Tibial nerve (tissue), 4 donors: ENCODE results near the gene IRF3. TPM values are rescaled to one million over a fixed set of nuclear protein-coding genes. Genes with fewer than 3 reads are reported as not detected.

ENCODE experiments used
- DNase-seq, 2 donors: peaks; one replicate each; pipeline ENCODE4 v3.0.0-alpha.2; 2019; ENCODE audit warnings: low spot score in 2 of 2
- H3K27ac ChIP-seq, 4 donors: fragments of 200-600 bp; sonication (generic) in 3 of 4; one replicate each; pipeline ENCODE4 v1.5.1; 2017 to 2019; ENCODE audit warnings: mild to moderate bottlenecking in 1 of 4
- H3K27me3 ChIP-seq, 2 donors: fragments of 200-600 bp; sonication (generic) in 1 of 2; one replicate each; pipeline versions ENCODE4 v1.5.1 to v1.6.0; 2017 to 2019
- H3K36me3 ChIP-seq, 3 donors: fragments of 200-600 bp; sonication (generic); one replicate each; pipeline ENCODE4 v1.5.1; 2018 to 2019
- H3K4me1 ChIP-seq, 4 donors: fragments of 200-600 bp; sonication (generic) in 3 of 4; one replicate each; pipeline ENCODE4 v1.5.1; 2017 to 2019
- H3K4me3 ChIP-seq, 4 donors: fragments of 200-600 bp; sonication (generic) in 3 of 4; one replicate each; pipeline ENCODE4 v1.5.1; 2017 to 2019; ENCODE audit warnings: mild to moderate bottlenecking in 1 of 4, moderate library complexity in 1 of 4
- H3K9me3 ChIP-seq, 4 donors: fragments of 200-600 bp; sonication (generic) in 3 of 4; one replicate each; pipeline ENCODE4 v1.5.1; 2017 to 2019
- EP300 ChIP-seq, 2 donors: sonication (generic); formaldehyde crosslinking; IDR thresholded peaks; one replicate each; pipeline ENCODE4 v1.6.1; 2017; ENCODE audit warnings: antibody characterized with exemption in 2 of 2, mild to moderate bottlenecking in 1 of 2
- POLR2A ChIP-seq, 2 donors: fragments of 450-650 bp; IDR thresholded peaks; one replicate each; pipeline ENCODE4 v1.6.1; 2017; ENCODE audit warnings: antibody characterized with exemption in 2 of 2, mild to moderate bottlenecking in 2 of 2, moderate library complexity in 2 of 2
- WGBS, 2 donors: methylation state at CpG; one replicate each; pipeline ENCODE4 v1.1.5; 2018; 5-methylcytosine and 5-hydroxymethylcytosine counted together
- total RNA-seq, 4 donors: library from RNA; depleted of rRNA; stranded (reverse); fragments of >200 nt; gene quantifications; one replicate each; pipeline ENCODE4 v1.1.0, GENCODE V29; 2016
- TF ChIP-seq, protein P1 (sequence below), 5 experiments: fragments of 200-600 bp in 3 of 5; fragments of 450-650 bp in 2 of 5; sonication (generic) in 3 of 5; IDR thresholded peaks; one replicate each; pipeline ENCODE4 v1.5.1; 2016 to 2019; ENCODE audit warnings: antibody characterized with exemption in 5 of 5, mild to moderate bottlenecking in 3 of 5, moderate library complexity in 2 of 5

Gene IRF3
- total RNA-seq, 4 donors from 2014 or later, result 41.4 to 85.2 (median 72.4) TPM

DNA sequence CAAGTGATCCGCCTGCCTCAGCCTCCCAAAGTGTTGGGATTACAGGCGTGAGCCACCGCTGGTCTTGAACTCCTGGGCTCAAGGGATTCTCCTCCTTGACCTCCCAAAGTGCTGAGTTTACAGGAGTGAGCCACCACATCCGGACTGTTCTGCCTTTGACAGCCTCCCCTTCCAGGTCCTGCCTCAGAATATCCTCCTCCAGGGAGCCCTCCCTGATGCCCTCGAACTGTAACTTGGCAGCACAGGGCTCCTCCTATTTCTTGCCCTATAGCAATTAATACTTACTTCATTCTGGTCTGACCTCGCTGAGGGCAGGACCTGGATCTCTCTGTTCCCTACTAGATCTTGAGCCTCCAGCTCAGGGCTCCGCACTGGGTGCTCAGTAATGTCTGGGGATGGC lies 31.2 kb upstream of the IRF3 start:
- H3K27me3 ChIP-seq, result peaks cover 0 to 21% of the 10 kb centered on the region in 2 donors
- no peak overlapping the region for H3K27ac ChIP-seq
- DNase-seq, result no peak
- TF ChIP-seq EP300 (IDR thresholded peaks at IDR 0.05), result no peak
- no peak for TF ChIP-seq POLR2A (IDR thresholded peaks at IDR 0.05)
- TF ChIP-seq, protein P1, sequence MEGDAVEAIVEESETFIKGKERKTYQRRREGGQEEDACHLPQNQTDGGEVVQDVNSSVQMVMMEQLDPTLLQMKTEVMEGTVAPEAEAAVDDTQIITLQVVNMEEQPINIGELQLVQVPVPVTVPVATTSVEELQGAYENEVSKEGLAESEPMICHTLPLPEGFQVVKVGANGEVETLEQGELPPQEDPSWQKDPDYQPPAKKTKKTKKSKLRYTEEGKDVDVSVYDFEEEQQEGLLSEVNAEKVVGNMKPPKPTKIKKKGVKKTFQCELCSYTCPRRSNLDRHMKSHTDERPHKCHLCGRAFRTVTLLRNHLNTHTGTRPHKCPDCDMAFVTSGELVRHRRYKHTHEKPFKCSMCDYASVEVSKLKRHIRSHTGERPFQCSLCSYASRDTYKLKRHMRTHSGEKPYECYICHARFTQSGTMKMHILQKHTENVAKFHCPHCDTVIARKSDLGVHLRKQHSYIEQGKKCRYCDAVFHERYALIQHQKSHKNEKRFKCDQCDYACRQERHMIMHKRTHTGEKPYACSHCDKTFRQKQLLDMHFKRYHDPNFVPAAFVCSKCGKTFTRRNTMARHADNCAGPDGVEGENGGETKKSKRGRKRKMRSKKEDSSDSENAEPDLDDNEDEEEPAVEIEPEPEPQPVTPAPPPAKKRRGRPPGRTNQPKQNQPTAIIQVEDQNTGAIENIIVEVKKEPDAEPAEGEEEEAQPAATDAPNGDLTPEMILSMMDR (IDR thresholded peaks at IDR 0.05), result no peak
- WGBS, 2 donors, result 88 to 96% methylated on average over 7 of the region's 7 CpGs
- no peaks in the 10 kb centered on the region for H3K9me3 ChIP-seq
- no peaks in the 10 kb centered on the region for H3K36me3 ChIP-seq
- no peak overlapping the region for H3K4me3 ChIP-seq
- no peaks in the 10 kb centered on the region for H3K4me1 ChIP-seq

- DNase-seq, result no peak
- Histone ChIP-seq H3K27me3 (peaks cover 0 to 24% of the 10 kb centered on the region in 2 donors), H3K9me3 (no peaks in the 10 kb centered on the region), H3K4me3 (no peak overlapping the region), H3K36me3 (no peaks in the 10 kb centered on the region), H3K4me1 (peaks cover 0 to 7% (median 3%) of the 10 kb centered on the region in 4 donors), H3K27ac (no peak overlapping the region)
- TF ChIP-seq POLR2A (IDR thresholded peaks at IDR 0.05), result no peak
- WGBS, 2 donors, result 76 to 93% methylated on average over 6 of the region's 6 CpGs
These were observed 30.5 kb upstream of the IRF3 start for GRCh38 chr19:49696115-49696514.

DNA sequence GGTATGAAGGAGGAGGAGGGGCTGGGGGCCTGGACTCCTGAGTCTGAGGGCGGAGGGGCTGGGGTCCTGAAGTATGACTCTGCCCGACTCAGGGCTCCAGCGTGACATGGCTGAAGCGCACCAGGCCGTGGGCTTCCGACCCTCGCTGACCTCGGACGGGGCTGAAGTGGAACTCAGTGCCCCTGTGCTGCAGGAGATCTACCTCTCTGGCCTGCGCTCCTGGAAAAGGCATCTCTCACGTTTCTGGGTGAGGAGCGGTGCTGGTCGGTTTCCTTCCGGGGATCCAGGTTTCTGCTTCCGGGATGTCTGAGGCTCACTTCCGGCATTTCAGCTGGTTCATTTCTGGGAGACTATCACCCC lies 26.5 kb upstream of the IRF3 start:
- WGBS, 2 donors, result 65 to 74% methylated on average over 16 of the region's 16 CpGs
- peaks cover 0 to 27% (median 10%) of the 10 kb centered on the region in 4 donors for H3K4me1 ChIP-seq
- peak overlapping the region in 1 of 4 donors; percentile 49 for H3K4me3 ChIP-seq
- TF ChIP-seq POLR2A (IDR thresholded peaks at IDR 0.05) (no peak), EP300 (IDR thresholded peaks at IDR 0.05) (no peak)
- TF ChIP-seq, protein P1 (IDR thresholded peaks at IDR 0.05), result no peak
- H3K36me3 ChIP-seq, result peaks cover 0 to 18% (median 0%) of the 10 kb centered on the region in 3 donors
- no peak for DNase-seq
- H3K27ac ChIP-seq, result no peak overlapping the region
- H3K27me3 ChIP-seq, result peaks cover 0 to 39% of the 10 kb centered on the region in 2 donors
- H3K9me3 ChIP-seq, result no peaks in the 10 kb centered on the region

GRCh38 chr19:49691243-49692146 lies 25.8 kb upstream of the IRF3 start:
- Histone ChIP-seq H3K4me1 (peaks cover 0 to 27% (median 10%) of the 10 kb centered on the region in 4 donors), H3K27me3 (peaks cover 0 to 39% of the 10 kb centered on the region in 2 donors), H3K9me3 (no peaks in the 10 kb centered on the region), H3K36me3 (peaks cover 0 to 24% (median 0%) of the 10 kb centered on the region in 3 donors), H3K27ac (no peak overlapping the region), H3K4me3 (peak overlapping the region; percentile 24 to 49 (median 35))
- WGBS, 2 donors, result 6 to 13% methylated on average over 23 to 28 of the region's 39 CpGs
- DNase-seq, result no peak
- TF ChIP-seq EP300 (IDR thresholded peaks at IDR 0.05) (no peak), POLR2A (IDR thresholded peaks at IDR 0.05) (no peak)
- TF ChIP-seq, protein P1 (IDR thresholded peaks at IDR 0.05), result no peak

GRCh38 chr19:49690656-49691242 lies 25.1 kb upstream of the IRF3 start, which contains the start of gene CPT1C:
TSS of gene CPT1C (plus strand) at chr19:49691116. CDS start at chr19:49692253, 1,137 bp downstream.
- 2 to 5% methylated on average over 38 of the region's 38 CpGs for WGBS, 2 donors
- peak; percentile 47 to 70 for DNase-seq
- Histone ChIP-seq H3K4me3 (peak within 1 kb of the TSS; percentile 24 to 49 (median 35)), H3K4me1 (peaks cover 0 to 27% (median 10%) of the 10 kb centered on the region in 4 donors), H3K9me3 (no peaks in the 10 kb centered on the region), H3K36me3 (peaks cover 0 to 32% (median 7%) of the 10 kb centered on the region in 3 donors), H3K27me3 (peaks cover 0 to 39% of the 10 kb centered on the region in 2 donors), H3K27ac (peak within 1 kb of the TSS; percentile 8 to 60 (median 14))
- TF ChIP-seq POLR2A (IDR thresholded peaks at IDR 0.05), result peak in 1 of 2 donors; percentile 31
- TF ChIP-seq, protein P1 (IDR thresholded peaks at IDR 0.05), result no peak
